GM10266 (cell line): ENCODE data around the gene PAX5.
A peak's percentile ranks its signal among the peaks of the same experiment; 100 is the strongest.
"Not testable (repeated sequence)": the region's sequence is repeated elsewhere in the genome, so short reads cannot be mapped to it uniquely, and the experiment has no call there.

ENCODE experiments used
- DNase-seq: peaks from one replicate; pipeline ENCODE4 v3.0.0; 2012; ENCODE audit errors: extremely low spot score
- CTCF ChIP-seq: IDR thresholded peaks from 2 replicates; pipeline ENCODE4 v1.5.1; 2012; ENCODE audit warnings: mild to moderate bottlenecking, low read depth; ENCODE audit not compliant: control insufficient read depth, insufficient read depth; ENCODE audit errors: missing control alignments

Gene PAX5

GRCh38 chr9:36874921-36875320 is 159.1 kb downstream of the PAX5 start:
- no peak for DNase-seq
- no peak for TF ChIP-seq CTCF

GRCh38 chr9:36874261-36874660 is 159.8 kb downstream of the PAX5 start:
- no peak for DNase-seq
- no peak for TF ChIP-seq CTCF

GRCh38 chr9:36873247-36873875 is 160.7 kb downstream of the PAX5 start:
- DNase-seq: peak; percentile 82
- peak; percentile 84 for TF ChIP-seq CTCF

- no peak for DNase-seq
- TF ChIP-seq CTCF: no peak
Observed at GRCh38 chr9:36872641-36873040, 161.4 kb downstream of the PAX5 start.

GRCh38 chr9:36871606-36872005 is 162.5 kb downstream of the PAX5 start:
- no peak for DNase-seq
- TF ChIP-seq CTCF: no peak

- TF ChIP-seq CTCF: no peak
- DNase-seq: no peak
Observed at GRCh38 chr9:36870960-36871359, 163.1 kb downstream of the PAX5 start.

- not testable (repeated sequence) for DNase-seq
Observed at GRCh38 chr9:36869605-36870004, 164.5 kb downstream of the PAX5 start.
